MV-4-11 (cell line): ENCODE data around the gene MGAT5.
A peak's percentile ranks its signal among the peaks of the same experiment; 100 is the strongest.

Experiments used
- DNase-seq: peaks from one replicate; lab custom pipeline; 2025; lab: John Stamatoyannopoulos, UW

The MGAT5 gene

GRCh38 chr2:134367213-134367612, 113.3 kb downstream of the MGAT5 start:
- no peak for DNase-seq

DNA sequence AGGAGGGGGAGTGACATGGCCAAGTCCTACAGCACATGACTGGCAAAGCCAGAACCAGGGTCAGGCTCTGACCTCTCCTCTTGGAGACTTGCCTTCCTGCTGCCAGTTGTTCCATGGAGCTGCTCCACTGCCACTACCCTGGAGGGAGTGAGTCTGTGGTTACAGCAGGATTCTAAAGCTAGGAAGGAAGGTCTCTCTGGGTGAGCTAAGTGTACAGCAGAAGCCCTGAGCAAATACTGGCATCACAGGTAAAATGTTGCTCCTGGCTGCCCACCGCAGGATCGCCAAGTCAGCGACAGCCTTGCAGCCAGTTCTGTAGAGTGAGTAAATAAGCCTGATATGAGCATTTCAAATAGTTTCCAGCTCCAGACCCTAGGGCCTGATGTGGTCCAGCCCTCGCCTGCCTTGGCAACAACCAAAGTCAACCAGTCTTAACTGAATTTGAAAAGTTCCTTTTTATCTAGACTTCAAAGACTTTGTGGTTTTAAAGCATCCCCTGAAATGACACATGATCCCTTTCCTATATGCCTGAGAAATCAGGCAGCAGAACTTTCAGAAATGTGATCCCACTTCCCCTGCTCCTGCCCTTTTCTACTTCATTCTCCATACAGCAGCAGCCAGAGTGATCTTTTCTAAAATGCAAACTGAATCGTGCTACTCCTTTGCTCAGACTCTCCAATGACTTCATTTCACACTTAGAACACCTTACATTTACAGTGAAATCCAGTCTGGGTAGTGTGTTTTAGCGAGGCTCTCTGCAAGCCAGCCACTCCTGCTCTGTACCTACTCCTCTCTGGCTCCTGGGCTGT, 114.3 kb downstream of the MGAT5 start:
- DNase-seq = peak; percentile 10

- no peak for DNase-seq
Measured at GRCh38 chr2:134369220-134369902, 115.5 kb downstream of the MGAT5 start.

GRCh38 chr2:134370655-134371445, 117.0 kb downstream of the MGAT5 start:
- no peak for DNase-seq

- DNase-seq = no peak
Measured at GRCh38 chr2:134372141-134372540, 118.3 kb downstream of the MGAT5 start.

- DNase-seq = no peak
Measured at GRCh38 chr2:134372611-134373131, 118.8 kb downstream of the MGAT5 start.

- DNase-seq = no peak
Measured at GRCh38 chr2:134375935-134376334, 122.1 kb downstream of the MGAT5 start.

- DNase-seq = no peak
Measured at GRCh38 chr2:134377730-134378129, 123.9 kb downstream of the MGAT5 start.

DNA sequence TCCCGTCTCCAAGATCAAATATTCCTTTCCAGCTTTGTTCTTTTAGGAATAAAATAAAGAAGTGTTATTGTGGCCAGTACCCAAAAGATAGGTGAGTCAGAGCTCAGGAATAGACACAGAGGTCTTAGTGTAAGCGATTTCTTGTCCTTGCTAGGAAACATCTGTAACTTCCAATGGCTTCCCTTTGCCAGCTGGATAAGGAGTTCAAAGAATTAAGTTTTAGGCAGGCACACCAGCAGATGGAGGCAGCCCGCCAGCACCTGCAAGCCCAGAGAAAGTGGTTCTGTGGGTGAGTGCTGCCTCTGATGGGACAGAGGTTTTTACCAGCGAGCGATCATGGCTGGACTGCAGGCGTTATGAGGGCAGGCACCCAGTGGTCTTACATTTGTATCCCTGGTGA, 125.4 kb downstream of the MGAT5 start:
- DNase-seq = no peak

- no peak for DNase-seq
Measured at GRCh38 chr2:134379722-134380121, 125.8 kb downstream of the MGAT5 start.

GRCh38 chr2:134381141-134381540, 127.3 kb downstream of the MGAT5 start:
- no peak for DNase-seq

GRCh38 chr2:134384131-134384530, 130.3 kb downstream of the MGAT5 start:
- no peak for DNase-seq

- DNase-seq = no peak
Measured at GRCh38 chr2:134385195-134385594, 131.3 kb downstream of the MGAT5 start.

- DNase-seq = no peak
Measured at GRCh38 chr2:134386310-134386709, 132.4 kb downstream of the MGAT5 start.

GRCh38 chr2:134389381-134389780, 135.5 kb downstream of the MGAT5 start:
- DNase-seq = no peak

GRCh38 chr2:134391751-134392160, 137.9 kb downstream of the MGAT5 start:
- no peak for DNase-seq

GRCh38 chr2:134392442-134393074, 138.7 kb downstream of the MGAT5 start:
- no peak for DNase-seq

- no peak for DNase-seq
Measured at GRCh38 chr2:134393075-134393461, 139.2 kb downstream of the MGAT5 start.

DNA sequence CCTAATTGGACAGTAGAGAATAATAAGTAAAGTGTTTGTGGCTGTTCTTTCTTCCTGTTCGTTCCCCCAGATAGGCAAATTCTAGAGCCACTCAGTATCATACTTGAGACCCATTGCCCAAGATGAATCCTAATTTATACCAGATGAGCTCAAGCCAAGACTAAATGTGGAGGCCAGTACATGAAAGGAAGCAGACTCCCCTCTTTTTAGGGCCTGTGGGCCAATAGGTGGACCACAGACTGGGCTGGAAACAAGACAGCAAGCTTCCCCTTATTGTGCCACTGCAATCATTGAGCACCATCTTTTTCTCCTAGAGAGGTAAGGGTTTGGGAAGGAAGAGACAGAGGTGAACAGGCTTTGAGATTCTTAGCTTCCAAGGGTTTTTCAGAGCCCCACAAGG, 141.9 kb downstream of the MGAT5 start:
- peak; percentile 65 for DNase-seq

DNA sequence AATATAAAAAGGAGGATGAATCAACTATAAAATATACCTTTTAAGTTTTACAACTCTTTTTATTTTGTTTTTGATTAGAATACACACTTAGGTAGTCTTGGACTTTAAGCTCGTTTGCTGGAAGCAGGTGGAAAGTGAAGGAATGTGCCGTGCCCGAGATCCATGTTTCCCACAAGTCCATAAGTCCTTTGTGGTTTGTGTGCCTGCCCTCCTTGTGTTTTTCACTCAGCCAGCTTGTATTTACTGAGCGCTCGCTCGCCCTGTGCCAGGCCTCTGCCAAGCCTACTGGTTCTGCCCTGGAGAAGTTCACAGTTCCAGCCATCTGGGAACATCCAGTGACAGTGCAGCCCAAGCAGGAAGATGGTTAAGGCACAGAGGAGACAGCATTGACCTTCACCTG, 142.6 kb downstream of the MGAT5 start:
- DNase-seq = no peak

DNA sequence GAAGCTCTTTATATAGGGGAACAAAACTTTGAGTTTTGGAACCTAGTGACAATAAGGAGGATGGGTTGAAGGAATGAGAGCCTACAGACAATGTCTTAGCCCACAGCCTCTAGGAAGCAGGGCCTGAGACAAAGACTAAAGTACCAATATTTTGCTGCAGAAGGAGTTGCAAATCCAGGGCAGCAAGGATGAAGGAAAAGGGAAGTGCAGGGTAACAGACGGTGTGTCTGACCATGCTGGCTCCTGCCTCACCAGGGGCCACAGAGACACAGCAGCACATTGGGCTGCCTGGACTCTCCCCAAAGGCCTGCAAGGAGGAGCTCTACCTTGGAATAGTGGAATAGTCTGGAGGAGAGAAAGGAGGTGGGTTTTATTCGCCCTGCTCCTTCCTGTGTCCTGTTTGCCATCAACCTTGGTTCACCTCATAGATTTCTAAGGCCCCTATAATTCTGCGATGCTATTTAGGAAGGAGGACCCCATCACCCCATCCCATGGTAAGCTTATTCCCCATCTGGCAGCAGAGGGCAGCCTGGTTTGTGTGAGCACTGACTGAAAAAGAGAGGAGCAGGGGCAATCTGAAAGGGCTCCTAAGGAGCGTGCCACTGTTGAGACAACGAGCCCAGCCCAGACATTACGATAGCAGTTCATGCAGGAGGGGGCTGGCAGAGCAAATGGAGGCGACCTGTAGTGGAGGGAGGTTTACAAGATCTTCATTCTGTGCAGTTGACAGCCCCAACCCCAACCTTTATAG, 143.4 kb downstream of the MGAT5 start:
- DNase-seq = peak; percentile 42
